Esophagus muscularis mucosa (tissue), 4 donors: ENCODE results near the gene NXN. TPM values are rescaled to one million over a fixed set of nuclear protein-coding genes. Genes with fewer than 3 reads are reported as not detected.
"Not testable (repeated sequence)": the region's sequence is repeated elsewhere in the genome, so short reads cannot be mapped to it uniquely, and the experiment has no call there.

Source experiments
- DNase-seq: peaks from one replicate; pipeline ENCODE4 v3.0.0-alpha.2; 2017; ENCODE audit errors: extremely low spot score
- H3K27ac ChIP-seq, 4 donors: fragments of 200-600 bp; sonication (generic); replicated peaks in 1 of 4; 1 replicate in 3 of 4; 2 replicates in 1 of 4; pipeline ENCODE4 v1.5.1; 2016 to 2019; ENCODE audit warnings: mild to moderate bottlenecking in 1 of 4
- H3K27me3 ChIP-seq, 4 donors: fragments of 200-600 bp; sonication (generic); one replicate each; pipeline versions ENCODE4 v1.5.1 to v1.6.0; 2016 to 2019
- H3K36me3 ChIP-seq, 4 donors: fragments of 200-600 bp; sonication (generic); one replicate each; pipeline ENCODE4 v1.5.1; 2016 to 2019
- H3K4me1 ChIP-seq, 4 donors: fragments of 200-600 bp; sonication (generic); one replicate each; pipeline ENCODE4 v1.5.1; 2016 to 2019
- H3K4me3 ChIP-seq, 4 donors: fragments of 200-600 bp; sonication (generic); 1 replicate in 2 of 4; 2 replicates in 2 of 4; pipeline ENCODE4 v1.5.1; 2016 to 2019; ENCODE audit warnings: mild to moderate bottlenecking in 4 of 4, moderate library complexity in 1 of 4
- H3K9me3 ChIP-seq, 4 donors: fragments of 200-600 bp; sonication (generic); 1 replicate in 3 of 4; 2 replicates in 1 of 4; pipeline ENCODE4 v1.5.1; 2016 to 2019
- CTCF ChIP-seq, 3 experiments: fragments of 200-600 bp in 2 of 3; fragments of 450-650 bp in 1 of 3; sonication (generic) in 2 of 3; IDR thresholded peaks; one replicate each; pipeline ENCODE4 v1.5.1; 2017 to 2019; ENCODE audit warnings: antibody characterized with exemption in 3 of 3, mild to moderate bottlenecking in 2 of 3, moderate library complexity in 1 of 3
- EP300 ChIP-seq: sonication (generic); formaldehyde crosslinking; IDR thresholded peaks from one replicate; pipeline ENCODE4 v1.6.1; 2017; ENCODE audit warnings: antibody characterized with exemption
- POLR2A ChIP-seq: fragments of 450-650 bp; IDR thresholded peaks from one replicate; pipeline ENCODE4 v1.6.1; 2017; ENCODE audit warnings: antibody characterized with exemption, moderate library complexity, mild to moderate bottlenecking, low read depth
- POLR2AphosphoS5 ChIP-seq, 2 donors: sonication (generic); formaldehyde crosslinking; IDR thresholded peaks; one replicate each; pipeline ENCODE4 v1.6.1; 2017; ENCODE audit warnings: antibody characterized with exemption in 2 of 2
- WGBS: methylation state at CpG from one replicate; pipeline ENCODE4 v1.1.5; 2018; 5-methylcytosine and 5-hydroxymethylcytosine counted together
- intact Hi-C: fragments of 100-400 bp; cut with DNase I; formaldehyde crosslinking; loops from one replicate; pipeline ENCODE4 v1.15.1; 2023
- total RNA-seq, 4 donors: library from RNA; depleted of rRNA; stranded (reverse); fragments of >200 nt; gene quantifications; one replicate each; pipeline versions ENCODE4 v1.1.0 to v1.2.1, GENCODE V29; 2016

NXN gene
- total RNA-seq, 4 donors from 2014 or later = 37.0 to 65.6 (median 49.8) TPM

GRCh38 chr17:1001640-1002411, 22.2 kb upstream of the NXN start:
- DNase-seq = no peak
- H3K4me3 ChIP-seq = no peak overlapping the region
- no peaks in the 10 kb centered on the region for H3K9me3 ChIP-seq
- TF ChIP-seq EP300 (no peak), CTCF (IDR thresholded peaks at IDR 0.05) (no peak), POLR2AphosphoS5 (IDR thresholded peaks at IDR 0.05) (no peak), POLR2A (no peak)
- peaks cover 86 to 95% (median 93%) of the 10 kb centered on the region in 4 donors for H3K4me1 ChIP-seq
- peaks cover 0 to 72% (median 29%) of the 10 kb centered on the region in 4 donors for H3K36me3 ChIP-seq
- 60% methylated on average over 17 of the region's 18 CpGs for WGBS
- H3K27ac ChIP-seq = peak overlapping the region; percentile 81 to 92 (median 88)
- intact Hi-C loops = loop anchor here (2.0 kb wide), 1 partner anchor 47 kb away; no protein-coding TSS in a partner anchor
- H3K27me3 ChIP-seq = no peaks in the 10 kb centered on the region

GRCh38 chr17:1000597-1001461, 21.3 kb upstream of the NXN start:
- Histone ChIP-seq H3K4me1 (peaks cover 79 to 92% (median 91%) of the 10 kb centered on the region in 4 donors), H3K36me3 (peaks cover 0 to 63% (median 27%) of the 10 kb centered on the region in 4 donors), H3K27me3 (no peaks in the 10 kb centered on the region), H3K4me3 (no peak overlapping the region), H3K27ac (peak overlapping the region; percentile 81 to 92 (median 88)), H3K9me3 (no peaks in the 10 kb centered on the region)
- no peak for DNase-seq
- intact Hi-C loops = loop anchor here (2.0 kb wide), 1 partner anchor 48 kb away; no protein-coding TSS in a partner anchor
- TF ChIP-seq CTCF (IDR thresholded peaks at IDR 0.05) (peak in 1 of 3 experiments; percentile 7), POLR2AphosphoS5 (IDR thresholded peaks at IDR 0.05) (peak; percentile 3 to 66), POLR2A (no peak), EP300 (no peak)
- 22% methylated on average over 15 of the region's 15 CpGs for WGBS

GRCh38 chr17:998111-998510, 18.5 kb upstream of the NXN start:
- Histone ChIP-seq H3K27me3 (no peaks in the 10 kb centered on the region), H3K27ac (peak overlapping the region; percentile 60 to 89 (median 87)), H3K4me1 (peaks cover 51 to 66% (median 63%) of the 10 kb centered on the region in 4 donors), H3K36me3 (peaks cover 0 to 39% (median 19%) of the 10 kb centered on the region in 4 donors), H3K9me3 (no peaks in the 10 kb centered on the region), H3K4me3 (peak overlapping the region; percentile 59 to 95 (median 88))
- no peak for DNase-seq
- intact Hi-C loops = no loop called here
- 16% methylated on average over 2 of the region's 2 CpGs for WGBS
- TF ChIP-seq POLR2AphosphoS5 (IDR thresholded peaks at IDR 0.05) (no peak), CTCF (IDR thresholded peaks at IDR 0.05) (no peak), POLR2A (no peak), EP300 (no peak)

- Histone ChIP-seq H3K4me1 (peaks cover 38 to 53% (median 50%) of the 10 kb centered on the region in 4 donors), H3K27me3 (no peaks in the 10 kb centered on the region), H3K36me3 (peaks cover 0 to 25% (median 19%) of the 10 kb centered on the region in 4 donors), H3K4me3 (peak within 1 kb of the TSS; percentile 59 to 95 (median 88)), H3K27ac (peak within 1 kb of the TSS; percentile 87 to 89 (median 88)), H3K9me3 (no peaks in the 10 kb centered on the region)
- TF ChIP-seq POLR2AphosphoS5 (IDR thresholded peaks at IDR 0.05) (peak; percentile 82 to 97), POLR2A (peak; percentile 77), EP300 (no peak), CTCF (IDR thresholded peaks at IDR 0.05) (peak; percentile 93 to 99 (median 97))
- intact Hi-C loops = no loop called here
- under 1% methylated on average over 27 of the region's 71 CpGs for WGBS
- peak; percentile 98 for DNase-seq
Measured at GRCh38 chr17:996554-997344, 17.2 kb upstream of the NXN start, which contains the start of gene TIMM22. Gene TIMM22, plus strand, starts transcription at chr17:997129. Its CDS starts 14 bp downstream, at chr17:997143.

GRCh38 chr17:995324-995723, 15.7 kb upstream of the NXN start:
- 82% methylated on average over 8 of the region's 8 CpGs for WGBS
- H3K27me3 ChIP-seq, H3K4me3 ChIP-seq, H3K9me3 ChIP-seq, intact Hi-C loops, H3K27ac ChIP-seq, DNase-seq: not testable (repeated sequence)
- Histone ChIP-seq H3K36me3 (peaks cover 0 to 11% (median 7%) of the 10 kb centered on the region in 4 donors), H3K4me1 (peaks cover 24 to 38% (median 35%) of the 10 kb centered on the region in 4 donors)
